Ishikawa (cell line): ENCODE results near the gene SYNGR4.
A peak's percentile ranks its signal among the peaks of the same experiment; 100 is the strongest.

ENCODE experiments used
- CEBPB ChIP-seq: IDR thresholded peaks from 2 replicates; pipeline ENCODE4 v1.6.1; 2012
- CREB1 ChIP-seq: IDR thresholded peaks from 2 replicates; pipeline ENCODE4 v1.6.1; 2012; ENCODE audit warnings: low read depth
- EGR1 ChIP-seq: IDR thresholded peaks from 2 replicates; pipeline ENCODE4 v1.6.1; 2012
- EP300 ChIP-seq: IDR thresholded peaks from 2 replicates; pipeline ENCODE4 v1.6.1; 2012; ENCODE audit warnings: borderline replicate concordance
- FOXM1 ChIP-seq: IDR thresholded peaks from 2 replicates; pipeline ENCODE4 v1.6.1; 2012; ENCODE audit warnings: low read depth, borderline replicate concordance
- MAX ChIP-seq: IDR thresholded peaks from 2 replicates; pipeline ENCODE4 v1.6.1; 2012
- NFIC ChIP-seq: IDR thresholded peaks from 2 replicates; pipeline ENCODE4 v1.6.1; 2012
- RAD21 ChIP-seq: IDR thresholded peaks from 2 replicates; pipeline ENCODE4 v1.6.1; 2012; ENCODE audit warnings: low read depth
- REST ChIP-seq: IDR thresholded peaks from 2 replicates; pipeline ENCODE4 v1.6.1; 2012; ENCODE audit warnings: low read depth, mild to moderate bottlenecking
- TAF1 ChIP-seq: IDR thresholded peaks from 2 replicates; pipeline ENCODE4 v1.6.1; 2012; ENCODE audit warnings: low read depth, mild to moderate bottlenecking
- TCF12 ChIP-seq: IDR thresholded peaks from 2 replicates; pipeline ENCODE4 v1.6.1; 2012; ENCODE audit warnings: low read depth
- TEAD4 ChIP-seq: IDR thresholded peaks from 2 replicates; pipeline ENCODE4 v1.6.1; 2012
- USF1 ChIP-seq: IDR thresholded peaks from 2 replicates; pipeline ENCODE4 v1.6.1; 2012
- YY1 ChIP-seq: IDR thresholded peaks from 2 replicates; pipeline ENCODE4 v1.6.1; 2012; ENCODE audit warnings: low read depth
- ZBTB7A ChIP-seq: IDR thresholded peaks from 2 replicates; pipeline ENCODE4 v1.6.1; 2012; ENCODE audit warnings: low read depth

SYNGR4 gene

GRCh38 chr19:48398375-48399235 is 34.4 kb downstream of the SYNGR4 start:
- TF ChIP-seq TEAD4 (no peak), MAX (peak; percentile 96), CEBPB (no peak), CREB1 (no peak)

GRCh38 chr19:48400018-48400742 is 36.0 kb downstream of the SYNGR4 start:
- TF ChIP-seq ZBTB7A (no peak), CREB1 (no peak), USF1 (no peak), YY1 (0 out of 2 replicates have a peak, but pooled peaks have one; percentile 54), EGR1 (no peak), REST (peak; percentile 55; the same call in 1 of the 2 replicates), MAX (peak; percentile 68), CEBPB (no peak), TEAD4 (0 out of 2 replicates have a peak, but pooled peaks have one; percentile 11), TAF1 (no peak; the same call in 1 of the 2 replicates), RAD21 (no peak), FOXM1 (no peak)

- TF ChIP-seq USF1 (no peak), EP300 (no peak), FOXM1 (no peak), TCF12 (no peak)
Observed at GRCh38 chr19:48401287-48401686, 37.1 kb downstream of the SYNGR4 start.

GRCh38 chr19:48403606-48404005 is 39.4 kb downstream of the SYNGR4 start:
- TF ChIP-seq YY1 (peak; percentile 60; the same call in 1 of the 2 replicates), NFIC (no peak), REST (no peak), EP300 (no peak), CREB1 (no peak), USF1 (no peak), TCF12 (no peak), EGR1 (no peak)

- no peak for TF ChIP-seq TAF1
- TF ChIP-seq MAX: no peak
- no peak for TF ChIP-seq REST
- TF ChIP-seq FOXM1: no peak
- TF ChIP-seq ZBTB7A: no peak
- no peak for TF ChIP-seq YY1
- no peak for TF ChIP-seq USF1
- TF ChIP-seq EP300: no peak
- no peak for TF ChIP-seq CREB1
- TF ChIP-seq RAD21: no peak
- TF ChIP-seq TCF12: no peak
- TF ChIP-seq NFIC: no peak
- no peak for TF ChIP-seq TEAD4
- no peak for TF ChIP-seq CEBPB
Observed at GRCh38 chr19:48405010-48405659, 41.0 kb downstream of the SYNGR4 start.
